Measurements from ENCODE around the gene LTBP1.

Gene LTBP1

DNA sequence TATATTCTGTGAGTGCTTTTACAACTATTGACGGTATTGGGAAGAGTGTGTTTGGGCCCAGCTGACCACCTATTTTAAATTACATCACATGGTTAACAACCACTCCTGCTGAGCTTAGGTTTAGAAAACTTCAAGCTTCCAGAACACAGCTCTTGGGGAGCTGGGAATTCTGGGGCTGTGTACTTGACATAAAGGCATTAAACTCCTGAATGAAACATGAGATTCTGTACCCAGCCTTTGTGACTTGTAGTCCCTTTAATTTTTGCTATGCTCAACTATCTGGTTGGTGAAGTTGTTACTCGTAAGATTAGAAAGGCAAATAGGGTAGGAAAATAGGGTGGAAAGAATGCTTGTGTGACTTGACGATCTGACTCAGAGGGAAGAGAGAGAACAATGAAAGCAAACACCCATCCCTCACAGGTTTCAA lies 66.9 kb downstream of the LTBP1 start:
- DNase-seq, result no peak

DNA sequence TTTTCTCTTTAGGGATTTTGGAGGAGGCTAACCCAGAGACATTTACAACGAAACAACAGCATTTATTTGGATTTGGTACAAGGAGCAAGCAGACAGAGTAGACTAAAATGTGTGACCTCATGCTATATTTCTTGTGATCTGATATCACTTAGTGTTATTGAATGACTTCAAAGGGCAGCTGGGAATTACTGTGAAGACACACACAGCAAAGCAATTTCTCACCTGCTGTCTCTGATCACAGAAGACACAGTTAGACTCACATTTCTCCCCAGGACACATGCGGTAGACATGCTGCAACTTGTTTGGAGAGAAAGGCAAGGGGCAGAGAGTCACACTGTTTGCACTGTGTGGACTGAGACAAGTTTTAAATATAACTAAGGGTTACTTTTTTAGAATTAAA lies 67.5 kb downstream of the LTBP1 start:
- DNase-seq, result no peak

DNA sequence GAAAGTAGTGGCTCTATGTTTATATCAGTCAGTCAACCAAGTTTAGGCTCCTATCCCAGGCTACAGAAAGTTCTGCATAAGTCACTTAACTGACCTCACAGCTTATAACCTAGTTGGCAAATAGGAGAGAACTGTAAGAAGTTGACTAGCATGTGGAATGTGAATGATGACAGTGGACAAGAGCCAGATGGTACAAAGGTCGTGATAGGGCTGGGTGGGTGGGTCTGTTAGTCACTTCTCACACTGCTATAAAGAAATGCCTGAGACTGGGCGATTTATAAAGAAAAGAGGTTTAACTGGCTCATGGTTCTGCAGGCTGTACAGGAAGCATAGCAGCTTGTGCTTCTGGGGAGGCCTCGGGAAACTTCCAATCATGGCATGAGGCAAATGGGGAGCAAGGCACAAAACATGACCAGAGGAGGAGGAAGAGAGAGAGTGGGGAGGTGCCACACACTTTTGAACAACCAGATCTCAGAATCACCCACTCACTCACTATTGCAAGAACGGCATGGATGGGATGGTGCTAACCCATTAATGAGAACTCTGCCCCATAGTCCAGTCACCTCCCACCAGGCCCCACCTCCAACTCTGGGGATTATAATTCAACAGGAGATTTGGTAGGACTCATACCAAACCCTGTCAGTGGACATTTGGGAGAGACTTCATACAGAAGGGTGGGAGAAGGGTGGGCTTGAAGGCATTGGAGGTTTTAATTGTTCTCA lies 68.8 kb downstream of the LTBP1 start:
- DNase-seq, result no peak

DNA sequence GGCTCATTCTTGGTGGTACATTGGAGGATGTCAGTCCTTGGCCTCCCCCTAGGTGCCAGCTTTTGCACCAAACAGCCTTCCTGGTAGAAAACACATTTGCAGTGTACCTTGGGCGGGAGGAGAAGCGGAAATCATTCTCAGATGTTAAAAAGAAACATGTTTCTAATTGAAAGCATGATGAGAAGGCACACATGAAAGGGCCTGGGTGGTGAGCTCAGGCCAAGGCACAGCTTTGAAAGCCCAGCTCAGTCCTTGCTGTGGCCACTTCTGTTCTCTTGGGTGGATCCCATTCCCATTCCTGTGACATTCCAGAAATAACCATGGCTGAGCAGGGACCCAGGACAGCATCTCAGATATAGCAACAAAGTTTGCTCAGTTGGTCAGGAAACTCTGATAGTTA lies 71.5 kb downstream of the LTBP1 start:
- no peak for DNase-seq

DNA sequence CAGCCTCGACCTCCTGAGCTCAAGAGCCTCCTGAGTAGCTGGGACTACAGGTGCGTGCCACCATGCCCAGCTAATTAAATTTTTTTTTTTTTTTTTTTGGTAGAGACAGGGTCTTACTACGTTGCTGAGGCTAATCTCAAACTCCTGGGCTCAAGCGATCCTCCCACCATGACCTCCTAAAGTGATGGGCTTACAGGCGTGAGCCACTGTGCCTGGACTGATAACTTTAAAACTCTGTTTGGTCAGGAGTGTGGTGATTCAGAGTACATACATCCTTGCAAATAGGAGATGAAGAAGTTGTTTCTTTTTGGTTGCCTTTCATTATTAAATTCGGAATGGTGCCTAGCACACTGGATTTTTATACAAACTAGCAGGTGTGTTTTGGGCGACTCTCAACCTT lies 73.0 kb downstream of the LTBP1 start:
- no peak for DNase-seq

DNA sequence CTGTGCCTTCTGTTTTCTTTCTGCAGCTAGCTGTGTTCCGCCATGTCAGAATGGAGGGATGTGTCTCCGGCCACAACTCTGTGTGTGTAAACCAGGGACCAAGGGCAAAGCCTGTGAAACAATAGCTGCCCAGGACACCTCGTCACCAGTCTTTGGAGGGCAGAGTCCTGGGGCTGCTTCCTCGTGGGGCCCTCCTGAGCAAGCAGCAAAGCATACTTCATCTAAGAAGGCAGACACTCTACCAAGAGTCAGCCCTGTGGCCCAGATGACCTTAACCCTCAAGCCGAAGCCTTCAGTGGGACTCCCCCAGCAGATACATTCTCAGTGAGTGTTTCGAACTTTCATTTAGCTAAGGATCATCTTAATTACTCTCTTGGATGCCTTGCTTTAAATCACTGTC lies 74.1 kb downstream of the LTBP1 start:
- DNase-seq, result no peak

DNA sequence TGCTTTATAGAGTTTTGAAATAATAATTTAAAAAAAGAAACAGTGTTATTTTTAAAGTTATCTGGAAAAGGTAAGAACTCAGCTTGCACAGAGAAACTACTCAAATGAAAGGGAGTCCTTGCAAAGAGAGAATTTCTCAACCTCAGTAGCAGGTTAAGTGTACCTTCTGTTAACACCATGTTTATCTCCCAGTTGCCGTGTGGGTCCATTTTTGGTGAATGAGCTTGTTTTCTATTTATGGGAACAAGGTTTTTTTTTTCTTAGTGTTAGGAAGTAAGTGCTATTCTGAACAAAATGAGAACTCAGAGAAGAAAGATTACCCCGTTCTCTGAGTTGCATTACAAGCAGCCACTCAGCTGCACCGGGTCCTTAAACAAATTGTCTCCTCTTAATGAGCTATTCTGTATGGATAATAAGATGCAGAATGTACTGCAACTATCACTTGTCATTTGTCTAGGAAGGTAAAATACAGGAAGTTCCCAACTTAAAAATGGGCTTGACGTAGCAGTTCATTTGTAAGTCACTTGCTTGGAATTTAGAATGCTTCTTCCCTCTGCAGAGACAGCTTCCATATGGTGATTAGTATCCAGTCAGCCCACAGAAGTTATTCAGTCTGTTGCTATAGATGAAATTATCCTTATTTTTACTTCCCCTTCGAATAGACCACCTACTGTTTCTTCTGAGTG lies 74.9 kb downstream of the LTBP1 start:
- no peak for DNase-seq

DNA sequence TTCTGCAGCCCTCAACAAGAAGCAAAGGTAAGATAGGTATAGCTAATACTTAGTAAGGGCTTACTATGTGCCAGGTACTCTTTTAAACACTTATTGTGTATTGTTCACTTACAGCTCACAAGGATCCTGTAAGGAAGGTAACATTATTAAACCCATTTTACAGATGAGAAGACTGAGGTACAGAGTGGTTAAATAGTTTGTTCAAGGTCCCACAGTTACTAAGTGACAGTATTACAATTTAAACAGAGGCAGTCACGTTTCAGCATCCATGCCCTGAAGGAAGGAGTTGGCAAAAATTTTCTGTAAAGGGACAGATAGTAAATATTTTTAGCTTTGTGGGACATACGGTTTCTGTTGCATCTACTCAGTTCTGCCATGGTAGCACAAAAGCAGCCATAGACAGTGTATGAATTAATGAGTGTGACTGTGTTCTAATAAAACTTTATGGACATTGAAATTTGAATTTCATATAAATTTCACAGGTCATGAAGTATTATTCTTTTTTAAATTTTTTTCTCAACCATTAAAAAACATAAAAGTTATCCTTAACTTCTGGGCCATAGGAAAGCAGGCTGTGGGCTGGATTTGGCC lies 75.7 kb downstream of the LTBP1 start:
- no peak for DNase-seq

DNA sequence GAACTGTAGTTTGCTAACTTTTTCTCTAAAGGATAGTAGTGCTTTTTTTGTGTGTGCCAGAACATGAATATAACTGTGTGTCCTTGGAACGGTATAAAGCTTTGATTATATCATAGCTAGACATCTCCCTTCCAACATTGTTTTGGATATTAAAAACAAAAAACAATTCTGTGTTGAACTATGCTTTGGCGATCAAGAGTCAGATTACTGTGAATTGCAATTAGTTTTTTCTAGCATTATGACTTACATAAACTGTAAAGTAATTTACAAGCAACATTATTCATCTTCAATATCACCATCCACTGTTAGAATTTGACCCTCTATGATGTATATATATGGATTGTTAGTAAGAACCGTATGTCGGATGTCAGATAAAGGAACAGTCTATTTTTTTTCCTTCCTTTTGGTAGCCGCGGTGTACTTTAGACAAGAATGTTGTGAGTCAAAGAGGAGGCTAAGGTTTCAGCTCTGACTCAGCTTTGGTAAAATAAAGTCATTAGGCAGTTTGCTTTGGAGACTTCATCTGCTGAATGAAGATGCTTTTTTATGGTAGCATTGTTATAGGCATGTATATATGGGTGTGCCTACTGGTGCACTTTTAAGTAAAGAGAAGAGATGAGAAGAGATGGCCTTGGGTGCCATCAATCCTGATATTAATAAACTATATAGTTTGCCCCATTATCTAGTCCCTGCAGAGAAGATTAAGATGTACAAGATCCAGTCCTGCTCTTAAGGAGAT lies 76.4 kb downstream of the LTBP1 start:
- DNase-seq, result no peak

DNA sequence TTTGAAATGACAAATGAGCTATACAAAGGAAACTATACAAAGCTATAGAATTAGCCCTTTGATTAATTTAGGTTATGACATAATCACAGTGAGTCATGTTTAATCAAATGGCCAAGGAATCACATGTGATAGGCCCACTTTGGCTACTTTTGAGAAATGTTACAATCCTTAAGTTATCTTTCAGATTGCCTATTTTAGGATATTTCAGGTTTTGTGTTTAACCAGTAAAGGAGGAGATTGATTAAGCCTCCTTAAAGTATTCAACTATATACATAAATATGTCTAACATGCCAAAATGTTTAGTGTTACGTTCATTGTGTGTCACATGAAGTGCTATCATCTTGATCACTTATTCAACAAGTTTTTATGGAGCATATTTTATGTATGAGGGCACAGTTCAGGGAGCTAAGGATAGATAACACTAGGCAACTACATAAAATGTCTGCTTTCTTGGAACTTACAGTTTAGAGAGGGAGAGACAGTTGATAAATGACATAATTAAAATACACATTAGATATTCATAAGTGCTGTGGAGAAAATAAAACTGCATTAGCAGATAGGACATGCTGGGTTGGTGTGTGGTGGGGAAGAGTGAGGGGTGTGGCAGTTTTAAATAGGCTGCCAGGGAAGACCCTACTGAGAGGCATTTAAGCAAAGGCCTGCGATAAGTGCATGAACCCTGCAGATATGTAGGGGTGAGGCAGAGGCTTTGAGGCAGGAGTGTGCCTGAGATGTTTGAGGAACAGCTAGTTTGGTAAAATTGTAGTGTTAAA lies 77.2 kb downstream of the LTBP1 start:
- DNase-seq, result no peak

DNA sequence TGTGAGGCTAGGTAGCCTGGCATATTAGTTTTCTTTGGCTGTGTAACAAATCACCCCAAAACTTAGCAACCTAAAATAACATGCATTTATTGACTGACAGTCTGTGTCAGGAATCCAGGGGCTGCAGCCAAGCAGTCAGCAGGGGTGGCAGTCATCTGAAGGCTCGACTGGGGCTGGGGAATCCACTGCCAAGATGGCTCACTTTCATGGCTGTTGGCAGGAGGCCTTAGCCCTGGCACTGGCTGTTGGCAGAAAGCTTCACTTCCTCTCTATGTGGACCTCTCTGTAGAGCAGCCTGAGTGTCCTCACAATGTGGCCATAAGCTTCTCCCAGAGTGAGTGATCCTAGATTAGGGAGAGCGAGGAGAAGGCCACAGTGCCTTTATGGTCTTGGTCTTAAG lies 78.0 kb downstream of the LTBP1 start:
- DNase-seq, result no peak

DNA sequence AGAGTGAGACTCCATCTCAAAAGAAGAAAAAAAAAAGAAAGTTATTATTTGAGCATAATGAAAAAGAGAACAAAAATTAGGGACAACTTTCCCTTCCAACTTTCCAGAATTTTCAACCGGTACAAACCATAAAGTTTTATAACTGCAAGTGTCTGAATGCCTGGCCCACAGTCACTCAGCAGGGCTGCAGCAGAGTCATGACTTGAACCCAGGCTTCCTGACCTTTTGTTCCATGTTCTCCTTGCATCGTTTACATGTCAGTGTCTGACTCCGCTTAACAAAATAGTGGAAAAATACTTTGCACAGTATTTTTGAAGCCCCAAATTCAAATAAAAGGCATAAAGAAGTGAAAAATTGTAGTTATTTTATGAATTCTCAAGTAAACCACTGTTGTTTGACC lies 82.7 kb downstream of the LTBP1 start:
- no peak for DNase-seq

DNA sequence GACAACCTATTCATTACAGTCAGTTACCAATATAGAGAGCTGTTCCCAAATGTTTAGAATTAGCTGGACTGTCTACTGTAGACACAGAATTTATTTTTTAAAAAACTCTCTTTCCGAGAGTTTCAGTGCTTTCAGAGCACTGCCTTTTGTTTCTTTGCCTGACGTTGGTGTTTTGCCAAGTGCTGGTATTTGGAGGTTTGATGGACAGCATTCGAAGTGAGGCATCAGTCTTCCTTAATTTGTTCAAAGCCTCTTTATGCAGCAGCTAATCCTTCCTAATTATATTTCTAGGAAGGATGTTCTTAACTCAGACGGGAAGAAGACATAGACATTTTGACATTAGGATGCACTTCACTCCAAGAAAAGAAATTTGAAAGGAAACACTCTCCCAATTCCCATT lies 83.2 kb downstream of the LTBP1 start:
- DNase-seq, result no peak

DNA sequence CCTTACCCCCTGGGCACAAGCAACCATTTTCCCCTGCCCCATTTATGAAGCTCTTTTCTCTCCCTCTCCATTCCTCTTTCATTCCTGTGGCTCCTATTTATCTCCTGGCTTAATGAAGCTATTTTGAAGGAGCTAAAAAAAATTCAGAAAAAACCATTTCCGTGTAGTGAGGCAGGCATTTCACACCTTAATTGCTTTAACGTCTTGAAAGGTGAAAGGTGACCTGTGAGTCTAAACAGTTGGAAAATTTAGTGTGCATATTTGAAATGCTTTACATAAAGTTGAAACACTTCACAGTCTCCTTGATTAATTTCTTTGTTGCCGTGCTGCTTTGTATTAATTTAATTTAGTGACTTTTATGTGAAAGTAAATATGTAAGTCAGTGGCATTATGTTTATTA lies 83.6 kb downstream of the LTBP1 start:
- no peak for DNase-seq

DNA sequence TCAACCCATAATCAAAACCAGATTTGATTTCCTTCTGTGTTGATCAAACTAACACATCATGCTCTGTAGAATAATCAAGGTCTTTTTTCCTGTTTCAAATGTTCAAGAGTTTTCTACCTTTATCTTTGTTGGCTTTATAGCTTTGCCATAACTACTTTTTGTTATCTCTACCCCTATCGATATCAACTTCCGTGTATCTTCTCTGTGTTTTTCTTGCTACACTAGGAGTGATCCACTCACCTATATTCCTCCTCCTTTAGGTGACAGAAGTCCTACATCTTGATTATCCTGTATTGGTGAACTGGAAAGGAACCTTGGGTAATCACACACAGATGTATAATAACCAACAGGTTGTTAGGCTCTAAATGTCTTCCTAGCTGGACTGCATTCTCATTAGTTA lies 85.5 kb downstream of the LTBP1 start:
- DNase-seq, result no peak

DNA sequence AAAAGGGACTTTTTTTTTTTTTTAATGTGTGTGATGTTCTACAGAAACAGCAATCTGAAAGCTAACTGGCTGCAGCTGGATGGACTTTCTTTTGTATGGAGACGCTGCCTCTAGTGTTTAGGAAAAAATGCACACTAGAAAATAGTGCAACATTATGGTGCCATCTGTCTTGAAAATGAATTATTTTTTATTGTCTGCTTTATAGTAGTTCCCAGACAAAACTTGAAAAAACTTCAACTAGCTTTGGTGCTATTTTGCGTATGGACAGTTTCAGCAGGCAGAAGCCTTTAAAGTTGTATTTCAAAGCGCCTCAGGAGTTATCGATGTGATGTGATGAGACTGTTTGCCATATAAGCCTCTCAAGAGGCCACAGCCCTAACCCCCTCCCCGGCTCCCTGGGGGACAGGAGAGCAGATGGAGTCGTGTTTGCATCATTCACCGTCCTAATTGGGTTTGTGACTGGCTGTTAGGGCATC lies 86.9 kb downstream of the LTBP1 start:
- peak; percentile 2 for DNase-seq

DNA sequence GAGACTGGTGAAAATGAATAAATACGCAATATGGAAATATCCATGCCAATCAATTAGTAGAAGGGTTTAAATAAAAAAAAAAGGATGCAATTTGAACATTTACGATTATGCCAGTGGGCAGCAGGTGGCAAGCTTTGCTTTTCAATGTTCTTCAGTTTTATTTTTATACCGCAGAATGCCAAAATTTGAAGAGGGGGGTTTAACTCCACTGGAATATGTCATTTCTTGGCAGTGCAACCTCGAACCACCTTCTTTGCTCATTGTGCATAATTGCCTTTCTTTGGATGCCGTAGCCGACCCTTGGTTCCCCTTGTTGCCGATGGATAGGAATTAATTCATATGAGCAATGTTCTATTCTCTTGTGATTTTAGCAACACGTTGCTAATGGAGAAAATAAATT lies 88.0 kb downstream of the LTBP1 start:
- DNase-seq, result no peak

DNA sequence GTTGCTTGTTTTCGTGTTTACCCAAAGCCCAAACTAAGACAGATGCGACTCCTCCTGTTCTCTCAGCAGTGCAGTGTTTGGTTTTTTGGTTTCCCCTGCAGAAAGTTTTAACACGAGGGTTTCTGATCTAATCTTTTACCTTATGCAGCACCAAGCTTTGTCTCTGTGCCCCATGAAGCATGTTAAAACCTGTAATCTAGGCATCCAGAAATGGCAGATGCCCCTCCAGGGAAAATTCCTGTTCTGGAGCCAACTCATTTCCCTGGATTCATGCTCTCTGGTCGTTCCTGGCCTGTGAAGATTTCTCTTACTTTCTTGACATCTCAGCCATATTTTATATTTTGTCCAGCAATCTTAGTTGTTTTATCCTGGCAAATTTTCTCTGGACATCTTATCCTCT lies 91.5 kb downstream of the LTBP1 start:
- DNase-seq, result no peak

DNA sequence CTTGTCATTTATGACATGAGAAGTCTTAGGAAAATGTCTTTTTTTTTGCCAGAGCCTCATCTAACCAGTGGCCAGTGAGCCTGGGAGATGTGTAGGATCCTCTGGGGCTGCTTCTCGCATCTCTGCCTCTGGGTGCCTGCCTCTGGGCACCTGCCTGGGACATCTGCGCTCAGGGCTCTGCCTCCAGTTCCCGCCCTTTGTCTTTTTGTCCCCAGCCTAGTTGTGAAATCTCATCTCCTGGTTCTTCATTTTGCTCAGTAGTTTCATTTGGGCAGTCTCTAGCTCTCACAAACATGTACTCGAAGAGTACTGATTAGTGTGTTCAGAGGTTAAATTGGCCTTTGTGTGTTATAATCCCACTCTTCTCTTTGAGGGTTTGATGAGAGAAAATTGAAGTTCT lies 92.0 kb downstream of the LTBP1 start:
- no peak for DNase-seq

DNA sequence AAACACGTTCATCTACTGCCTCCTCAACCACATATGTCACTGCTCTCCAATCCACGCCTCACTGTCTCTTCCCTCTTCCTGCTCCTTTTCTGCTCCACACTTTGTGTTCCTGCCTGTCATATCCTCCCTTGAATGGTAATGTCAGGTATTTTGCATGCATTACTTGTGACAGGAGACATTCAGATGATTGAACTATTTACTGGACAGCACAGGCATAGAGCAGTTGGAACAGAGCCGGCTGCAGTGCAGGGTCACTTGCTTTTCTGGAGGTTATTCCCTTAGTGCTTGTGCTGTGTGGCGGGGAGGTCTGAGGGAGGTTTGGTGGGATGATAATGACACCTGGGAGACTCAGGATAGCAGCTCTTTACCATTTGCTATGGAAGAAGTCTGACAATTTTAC lies 93.8 kb downstream of the LTBP1 start:
- DNase-seq, result no peak

DNA sequence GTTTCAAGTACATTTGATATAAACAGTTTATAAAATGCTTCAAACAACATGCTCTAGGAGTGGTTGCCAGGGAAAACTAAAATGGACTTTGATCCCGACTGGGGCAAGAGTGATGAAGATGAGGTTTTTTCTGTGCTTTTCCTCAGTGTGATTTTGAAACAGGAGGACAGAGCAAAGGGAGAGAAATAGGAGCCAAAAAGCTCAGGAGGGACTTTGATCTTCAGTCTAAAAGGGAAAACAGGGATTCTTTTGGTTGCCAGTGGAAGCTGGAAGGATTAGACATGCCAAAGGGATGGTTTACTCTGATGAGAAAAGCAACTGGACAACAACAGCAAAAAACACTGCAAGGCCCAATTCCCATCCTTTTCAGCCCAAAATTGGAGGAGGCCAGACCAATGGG lies 95.5 kb downstream of the LTBP1 start:
- no peak for DNase-seq

DNA sequence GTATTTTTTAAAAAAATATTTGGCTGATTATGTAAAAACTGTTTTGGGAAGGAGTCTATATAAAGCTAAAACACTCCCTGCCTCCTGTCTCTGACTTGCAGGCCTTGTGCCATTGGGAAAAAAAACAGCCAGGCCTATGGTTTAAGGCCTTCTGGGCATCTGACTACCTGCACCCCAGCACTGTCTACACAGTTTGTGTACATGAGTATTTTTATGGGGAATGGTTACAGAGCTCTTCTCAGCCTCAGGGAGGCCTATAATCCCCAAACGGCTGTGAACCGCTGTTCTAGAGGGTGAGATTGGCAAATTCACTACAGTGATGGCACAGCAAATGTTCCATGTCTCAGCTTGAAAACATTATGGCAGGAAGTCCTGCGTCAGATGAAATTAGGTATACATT lies 96.1 kb downstream of the LTBP1 start:
- no peak for DNase-seq

DNA sequence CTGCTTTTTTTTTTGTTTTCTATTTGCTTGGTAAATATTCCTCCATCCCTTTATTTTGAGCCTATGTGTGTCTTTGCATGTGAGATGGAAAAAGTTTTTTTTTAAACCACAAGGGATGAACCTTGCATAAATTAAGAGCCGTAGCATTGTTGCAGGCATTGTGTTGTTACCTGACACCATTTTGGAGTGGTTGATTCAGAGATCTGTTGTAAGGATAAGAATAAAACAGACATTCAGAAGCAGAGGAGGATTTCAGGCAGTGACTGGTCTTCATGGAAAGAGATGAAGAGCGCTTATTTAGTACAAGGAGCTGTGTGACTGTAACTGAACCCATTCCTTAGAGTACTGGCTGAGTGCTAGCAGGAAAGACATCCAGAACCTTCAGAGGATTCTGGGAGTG lies 101.2 kb downstream of the LTBP1 start:
- DNase-seq, result no peak
